Stomach (tissue), 4 donors: ENCODE results near the gene ACP3.
"Not testable (repeated sequence)": the region's sequence is repeated elsewhere in the genome, so short reads cannot be mapped to it uniquely, and the experiment has no call there.

ENCODE experiments used
- EP300 ChIP-seq: sonication (generic); formaldehyde crosslinking; IDR thresholded peaks from one replicate; pipeline ENCODE4 v1.6.1; 2017; ENCODE audit warnings: antibody characterized with exemption
- TF ChIP-seq, protein P1 (sequence below), 7 experiments: fragments of 450-650 bp in 4 of 7; fragments of 200-600 bp in 3 of 7; sonication (generic) in 3 of 7; IDR thresholded peaks; one replicate each; pipeline ENCODE4 v1.5.1; 2016 to 2019; ENCODE audit warnings: antibody characterized with exemption in 7 of 7, control low read depth in 2 of 7, mild to moderate bottlenecking in 1 of 7

DNA sequence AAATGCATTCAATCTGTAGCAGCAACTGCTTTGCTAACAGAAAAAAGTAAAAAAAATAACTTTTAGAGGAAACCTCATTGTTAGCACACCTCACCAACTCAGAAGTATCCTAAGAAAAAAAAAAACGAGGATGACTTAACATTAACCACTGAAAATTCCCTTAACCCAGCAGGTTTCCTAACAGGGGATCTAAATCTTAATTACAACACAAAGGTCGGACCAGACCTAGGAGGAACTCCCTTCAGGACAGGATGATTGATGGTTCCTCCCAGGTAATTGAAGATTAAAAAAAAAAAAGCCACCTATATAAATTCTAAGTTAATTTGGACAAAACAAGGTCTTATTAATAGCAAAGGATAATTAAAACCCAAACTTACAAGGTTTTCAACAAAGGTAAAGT is 12.9 kb upstream of the ACP3 start:
- not testable (repeated sequence) for TF ChIP-seq EP300
- TF ChIP-seq, protein P1, sequence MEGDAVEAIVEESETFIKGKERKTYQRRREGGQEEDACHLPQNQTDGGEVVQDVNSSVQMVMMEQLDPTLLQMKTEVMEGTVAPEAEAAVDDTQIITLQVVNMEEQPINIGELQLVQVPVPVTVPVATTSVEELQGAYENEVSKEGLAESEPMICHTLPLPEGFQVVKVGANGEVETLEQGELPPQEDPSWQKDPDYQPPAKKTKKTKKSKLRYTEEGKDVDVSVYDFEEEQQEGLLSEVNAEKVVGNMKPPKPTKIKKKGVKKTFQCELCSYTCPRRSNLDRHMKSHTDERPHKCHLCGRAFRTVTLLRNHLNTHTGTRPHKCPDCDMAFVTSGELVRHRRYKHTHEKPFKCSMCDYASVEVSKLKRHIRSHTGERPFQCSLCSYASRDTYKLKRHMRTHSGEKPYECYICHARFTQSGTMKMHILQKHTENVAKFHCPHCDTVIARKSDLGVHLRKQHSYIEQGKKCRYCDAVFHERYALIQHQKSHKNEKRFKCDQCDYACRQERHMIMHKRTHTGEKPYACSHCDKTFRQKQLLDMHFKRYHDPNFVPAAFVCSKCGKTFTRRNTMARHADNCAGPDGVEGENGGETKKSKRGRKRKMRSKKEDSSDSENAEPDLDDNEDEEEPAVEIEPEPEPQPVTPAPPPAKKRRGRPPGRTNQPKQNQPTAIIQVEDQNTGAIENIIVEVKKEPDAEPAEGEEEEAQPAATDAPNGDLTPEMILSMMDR (IDR thresholded peaks at IDR 0.05), result not testable (repeated sequence)
